Choroid plexus epithelial cell (primary cell): ENCODE data around the gene SDSL.

Experiments used
- DNase-seq: peaks from one replicate; pipeline ENCODE4 v3.0.0-alpha.2; 2010; ENCODE audit warnings: low read depth
- H3K4me3 ChIP-seq: 2 replicates; pipeline ENCODE4 v1.5.1; 2011; ENCODE audit warnings: low read depth, mild to moderate bottlenecking, control low read depth, low read length, moderate library complexity
- CTCF ChIP-seq: conservative IDR thresholded peaks from 2 replicates; pipeline ENCODE4 v1.5.1; 2011; ENCODE audit warnings: low read depth, mild to moderate bottlenecking, control low read depth, inconsistent platforms, low read length, moderate library complexity

SDSL gene

GRCh38 chr12:113384778-113385177, 37.4 kb upstream of the SDSL start:
- DNase-seq: no peak
- no peak overlapping the region for H3K4me3 ChIP-seq
- TF ChIP-seq CTCF: no peak

GRCh38 chr12:113385282-113385882, 36.8 kb upstream of the SDSL start:
- TF ChIP-seq CTCF: no peak

GRCh38 chr12:113386866-113387566, 35.2 kb upstream of the SDSL start:
- DNase-seq: no peak
- no peak for TF ChIP-seq CTCF
- H3K4me3 ChIP-seq: no peak overlapping the region

More at GRCh38 chr12:113385282-113385882, 36.8 kb upstream of the SDSL start:
- no peak overlapping the region for H3K4me3 ChIP-seq
- DNase-seq: no peak

GRCh38 chr12:113387631-113388030, 34.5 kb upstream of the SDSL start:
- no peak for DNase-seq
- H3K4me3 ChIP-seq: no peak overlapping the region
- TF ChIP-seq CTCF: no peak

- no peak overlapping the region for H3K4me3 ChIP-seq
- DNase-seq: no peak
- no peak for TF ChIP-seq CTCF
Observed at GRCh38 chr12:113388351-113388750, 33.8 kb upstream of the SDSL start.

- DNase-seq: no peak
- no peak for TF ChIP-seq CTCF
- no peak overlapping the region for H3K4me3 ChIP-seq
Observed at GRCh38 chr12:113390064-113391043, 31.8 kb upstream of the SDSL start.
